ENCODE measurements around the gene CLDN5. TPM values are rescaled to one million over a fixed set of nuclear protein-coding genes. Genes with fewer than 3 reads are reported as not detected.

The CLDN5 gene
- total RNA-seq, 4 donors from 2014 or later = 22.1 to 112 (median 56.8) TPM

DNA sequence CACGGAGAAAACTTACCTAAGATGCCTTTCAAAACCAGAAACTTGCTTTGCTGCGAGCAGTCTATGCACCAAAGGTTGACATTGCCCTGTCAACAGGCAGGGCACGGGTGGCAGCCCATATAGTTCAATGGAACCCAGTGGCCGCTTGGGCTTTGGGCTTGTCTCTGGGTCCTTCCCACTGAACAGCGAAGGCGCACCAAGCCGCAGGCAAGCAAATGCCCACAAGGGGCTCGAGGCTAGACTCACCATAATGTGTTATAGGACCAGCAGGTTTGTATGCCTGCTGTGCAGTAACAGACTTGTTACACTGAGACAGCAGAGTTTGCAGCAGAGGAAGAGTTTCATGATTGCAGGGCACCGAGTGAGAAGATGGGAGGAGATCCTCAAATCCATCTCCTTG is 20.3 kb downstream of the CLDN5 start:
- H3K9me3 ChIP-seq = no peaks in the 10 kb centered on the region
- no peak overlapping the region for H3K27ac ChIP-seq
- no peak overlapping the region for H3K4me3 ChIP-seq
- H3K27me3 ChIP-seq = no peaks in the 10 kb centered on the region
- H3K4me1 ChIP-seq = no peaks in the 10 kb centered on the region
- DNase-seq (ENCODE audit: low spot score in 2 of 2) = no peak
- WGBS = 86% methylated on average over 9 of the region's 9 CpGs
- TF ChIP-seq EP300 (IDR thresholded peaks at IDR 0.05) (no peak), POLR2AphosphoS5 (IDR thresholded peaks at IDR 0.05) (no peak), POLR2A (IDR thresholded peaks at IDR 0.05) (no peak)
- TF ChIP-seq, protein P1, sequence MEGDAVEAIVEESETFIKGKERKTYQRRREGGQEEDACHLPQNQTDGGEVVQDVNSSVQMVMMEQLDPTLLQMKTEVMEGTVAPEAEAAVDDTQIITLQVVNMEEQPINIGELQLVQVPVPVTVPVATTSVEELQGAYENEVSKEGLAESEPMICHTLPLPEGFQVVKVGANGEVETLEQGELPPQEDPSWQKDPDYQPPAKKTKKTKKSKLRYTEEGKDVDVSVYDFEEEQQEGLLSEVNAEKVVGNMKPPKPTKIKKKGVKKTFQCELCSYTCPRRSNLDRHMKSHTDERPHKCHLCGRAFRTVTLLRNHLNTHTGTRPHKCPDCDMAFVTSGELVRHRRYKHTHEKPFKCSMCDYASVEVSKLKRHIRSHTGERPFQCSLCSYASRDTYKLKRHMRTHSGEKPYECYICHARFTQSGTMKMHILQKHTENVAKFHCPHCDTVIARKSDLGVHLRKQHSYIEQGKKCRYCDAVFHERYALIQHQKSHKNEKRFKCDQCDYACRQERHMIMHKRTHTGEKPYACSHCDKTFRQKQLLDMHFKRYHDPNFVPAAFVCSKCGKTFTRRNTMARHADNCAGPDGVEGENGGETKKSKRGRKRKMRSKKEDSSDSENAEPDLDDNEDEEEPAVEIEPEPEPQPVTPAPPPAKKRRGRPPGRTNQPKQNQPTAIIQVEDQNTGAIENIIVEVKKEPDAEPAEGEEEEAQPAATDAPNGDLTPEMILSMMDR (IDR thresholded peaks at IDR 0.05) = no peak
- no peaks in the 10 kb centered on the region for H3K36me3 ChIP-seq

DNA sequence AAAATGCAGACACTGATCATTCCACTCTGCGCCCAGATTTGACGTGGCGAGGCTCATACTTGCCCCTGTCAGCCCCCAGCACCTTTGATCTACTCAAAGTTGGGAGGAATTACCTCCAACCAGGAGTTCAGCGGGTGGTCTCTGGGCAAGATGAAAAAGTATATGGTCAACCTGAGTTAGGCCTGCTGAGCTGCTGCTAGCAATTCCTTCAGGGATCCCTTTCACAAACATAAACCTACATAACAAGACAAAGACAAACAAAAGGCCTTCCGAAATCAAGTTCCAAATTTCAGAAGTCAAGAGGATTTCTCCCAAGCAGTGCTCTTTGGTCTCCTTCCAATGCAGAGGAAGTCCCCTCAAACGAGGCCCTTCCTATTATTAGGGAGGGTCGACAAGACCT is 20.8 kb downstream of the CLDN5 start:
- Histone ChIP-seq H3K4me3 (no peak overlapping the region), H3K27me3 (no peaks in the 10 kb centered on the region), H3K4me1 (no peaks in the 10 kb centered on the region), H3K9me3 (no peaks in the 10 kb centered on the region), H3K27ac (no peak overlapping the region), H3K36me3 (no peaks in the 10 kb centered on the region)
- 86% methylated on average over 7 of the region's 7 CpGs for WGBS
- DNase-seq (ENCODE audit: low spot score in 2 of 2) = no peak
- TF ChIP-seq POLR2A (IDR thresholded peaks at IDR 0.05) = no peak
- no peak for TF ChIP-seq EP300 (IDR thresholded peaks at IDR 0.05)
- TF ChIP-seq, protein P1 (IDR thresholded peaks at IDR 0.05) = no peak
- TF ChIP-seq POLR2AphosphoS5 (IDR thresholded peaks at IDR 0.05) = no peak

DNA sequence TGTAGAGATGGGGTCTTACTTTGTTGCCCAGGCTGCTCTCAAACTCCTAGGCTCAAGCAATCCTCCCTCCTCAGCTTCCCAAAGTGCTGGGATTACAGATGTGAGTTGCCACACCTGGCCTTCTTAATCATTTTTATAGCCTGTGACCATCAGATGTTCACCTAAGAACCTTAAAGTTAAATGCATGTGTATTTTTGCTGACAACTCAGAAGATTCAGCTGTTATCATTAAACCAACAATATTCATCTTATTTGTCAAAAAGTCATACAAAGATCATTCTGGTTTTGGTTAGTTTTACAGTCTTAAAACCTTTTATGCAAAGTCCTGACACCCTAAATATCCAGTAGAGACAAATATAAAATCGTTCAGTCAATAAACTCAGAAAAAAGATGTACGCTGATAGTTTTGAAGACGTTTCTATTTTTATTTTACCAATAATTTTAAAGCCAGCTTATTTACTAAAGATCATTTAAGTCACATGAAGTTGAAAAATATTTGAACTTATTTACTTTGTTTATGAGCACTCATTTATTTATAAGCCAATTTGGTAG is 22.2 kb downstream of the CLDN5 start:
- no peak overlapping the region for H3K4me3 ChIP-seq
- DNase-seq (ENCODE audit: low spot score in 2 of 2) = no peak
- TF ChIP-seq POLR2A (IDR thresholded peaks at IDR 0.05) (no peak), POLR2AphosphoS5 (IDR thresholded peaks at IDR 0.05) (no peak), EP300 (IDR thresholded peaks at IDR 0.05) (no peak)
- TF ChIP-seq, protein P1 (IDR thresholded peaks at IDR 0.05) = no peak
- no peaks in the 10 kb centered on the region for H3K27me3 ChIP-seq
- H3K9me3 ChIP-seq = no peaks in the 10 kb centered on the region
- WGBS = 92% methylated on average over 3 of the region's 3 CpGs
- H3K36me3 ChIP-seq = no peaks in the 10 kb centered on the region
- H3K4me1 ChIP-seq = no peaks in the 10 kb centered on the region
- H3K27ac ChIP-seq = no peak overlapping the region

DNA sequence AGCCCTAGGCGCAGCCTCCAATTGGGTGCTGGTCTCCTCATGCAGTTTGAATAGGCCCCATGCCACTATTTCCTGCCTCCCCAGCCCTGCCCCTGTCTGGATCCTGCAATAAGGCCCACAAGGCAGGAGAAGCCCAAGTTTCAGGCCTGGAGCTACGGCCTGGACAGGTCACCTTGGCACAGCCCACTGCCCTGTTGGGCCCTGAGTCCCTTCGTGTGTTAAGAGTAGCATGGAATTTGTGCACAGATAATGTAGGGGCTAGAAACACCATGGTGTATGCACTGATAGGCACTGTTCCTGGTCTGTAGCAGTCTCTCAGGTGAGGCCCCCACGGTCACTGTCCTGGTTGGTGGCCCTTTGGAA is 24.3 kb downstream of the CLDN5 start:
- no peaks in the 10 kb centered on the region for H3K9me3 ChIP-seq
- H3K4me3 ChIP-seq = no peak overlapping the region
- WGBS = 100% methylated on average over 1 of the region's 4 CpGs
- TF ChIP-seq POLR2AphosphoS5 (IDR thresholded peaks at IDR 0.05) (no peak), POLR2A (IDR thresholded peaks at IDR 0.05) (no peak)
- H3K27ac ChIP-seq = no peak overlapping the region
- no peak for DNase-seq (ENCODE audit: low spot score in 2 of 2)
- H3K4me1 ChIP-seq = no peaks in the 10 kb centered on the region
- no peaks in the 10 kb centered on the region for H3K27me3 ChIP-seq
- no peaks in the 10 kb centered on the region for H3K36me3 ChIP-seq

DNA sequence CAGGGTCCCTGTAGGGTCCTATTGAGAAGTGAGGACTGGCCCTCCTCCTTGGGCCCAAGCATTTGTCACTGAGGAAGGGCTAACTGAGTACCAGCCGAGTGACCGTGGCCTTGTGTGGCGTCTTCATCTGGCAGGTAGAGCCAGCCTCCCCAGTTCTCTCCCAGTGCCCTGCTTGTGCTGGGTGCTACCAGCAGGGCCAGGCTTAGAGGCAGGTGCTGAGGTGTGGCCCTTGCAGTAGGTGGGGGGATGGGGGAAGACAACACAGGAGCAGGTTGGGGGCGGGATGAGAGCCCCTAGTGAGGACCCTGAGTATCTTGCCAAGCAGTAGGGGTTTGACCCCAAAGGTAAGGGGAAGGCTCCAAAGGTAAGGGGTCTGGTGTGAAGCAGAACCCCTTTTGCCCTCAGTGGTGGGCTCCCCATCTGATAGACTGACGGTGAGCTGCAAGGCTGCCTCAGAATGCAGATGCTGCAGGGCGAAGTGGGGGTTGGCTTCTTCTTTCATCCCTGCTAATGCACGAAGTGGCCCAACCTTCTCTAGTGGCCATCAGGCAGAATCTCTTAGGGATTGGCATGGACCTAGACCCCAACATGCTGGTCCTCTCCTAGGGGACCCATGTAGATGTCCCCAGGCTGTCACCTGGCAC is 24.9 kb downstream of the CLDN5 start:
- Histone ChIP-seq H3K36me3 (no peaks in the 10 kb centered on the region), H3K9me3 (no peaks in the 10 kb centered on the region), H3K27me3 (no peaks in the 10 kb centered on the region), H3K27ac (no peak overlapping the region), H3K4me3 (no peak overlapping the region), H3K4me1 (no peaks in the 10 kb centered on the region)
- WGBS = 96% methylated on average over 3 of the region's 7 CpGs
- no peak for DNase-seq (ENCODE audit: low spot score in 2 of 2)
- no peak for TF ChIP-seq EP300 (IDR thresholded peaks at IDR 0.05)
- TF ChIP-seq POLR2A (IDR thresholded peaks at IDR 0.05) = no peak
- TF ChIP-seq, protein P1 (IDR thresholded peaks at IDR 0.05) = no peak
- TF ChIP-seq POLR2AphosphoS5 (IDR thresholded peaks at IDR 0.05) = no peak

DNA sequence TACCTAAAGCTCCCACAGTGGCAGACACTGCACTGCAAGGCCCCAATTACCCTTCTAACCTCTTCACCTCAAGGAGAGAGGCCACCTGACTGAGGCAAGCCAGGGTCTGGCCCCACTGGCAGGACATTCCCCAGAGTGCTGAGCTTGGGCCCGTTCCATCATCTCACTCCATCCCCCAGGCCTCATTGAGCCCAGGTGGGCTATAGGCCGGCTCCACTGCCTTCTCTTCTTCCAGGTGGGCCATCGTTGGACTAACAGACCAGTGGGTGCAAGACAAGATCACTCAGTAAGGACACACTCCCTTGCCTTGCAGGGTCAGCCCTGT is 25.4 kb downstream of the CLDN5 start:
- WGBS = 94% methylated on average over 2 of the region's 3 CpGs
- no peak for TF ChIP-seq POLR2A (IDR thresholded peaks at IDR 0.05)
- TF ChIP-seq, protein P1 (IDR thresholded peaks at IDR 0.05) = no peak
- TF ChIP-seq POLR2AphosphoS5 (IDR thresholded peaks at IDR 0.05) = no peak
- TF ChIP-seq EP300 (IDR thresholded peaks at IDR 0.05) = no peak
- no peak for DNase-seq (ENCODE audit: low spot score in 2 of 2)
- Histone ChIP-seq H3K27ac (no peak overlapping the region), H3K4me1 (no peaks in the 10 kb centered on the region), H3K4me3 (no peak overlapping the region), H3K27me3 (no peaks in the 10 kb centered on the region), H3K9me3 (no peaks in the 10 kb centered on the region), H3K36me3 (no peaks in the 10 kb centered on the region)

Data from suprapubic skin (tissue), 4 donors.